GM21390 (cell line): ENCODE data around the gene PLEKHF1.

ENCODE experiments used
- ATAC-seq: cut with Tn5 transposase; IDR thresholded peaks from one replicate; pipeline ENCODE4 v1.9.1; 2021; ENCODE audit not compliant: unreplicated experiment

The PLEKHF1 gene

DNA sequence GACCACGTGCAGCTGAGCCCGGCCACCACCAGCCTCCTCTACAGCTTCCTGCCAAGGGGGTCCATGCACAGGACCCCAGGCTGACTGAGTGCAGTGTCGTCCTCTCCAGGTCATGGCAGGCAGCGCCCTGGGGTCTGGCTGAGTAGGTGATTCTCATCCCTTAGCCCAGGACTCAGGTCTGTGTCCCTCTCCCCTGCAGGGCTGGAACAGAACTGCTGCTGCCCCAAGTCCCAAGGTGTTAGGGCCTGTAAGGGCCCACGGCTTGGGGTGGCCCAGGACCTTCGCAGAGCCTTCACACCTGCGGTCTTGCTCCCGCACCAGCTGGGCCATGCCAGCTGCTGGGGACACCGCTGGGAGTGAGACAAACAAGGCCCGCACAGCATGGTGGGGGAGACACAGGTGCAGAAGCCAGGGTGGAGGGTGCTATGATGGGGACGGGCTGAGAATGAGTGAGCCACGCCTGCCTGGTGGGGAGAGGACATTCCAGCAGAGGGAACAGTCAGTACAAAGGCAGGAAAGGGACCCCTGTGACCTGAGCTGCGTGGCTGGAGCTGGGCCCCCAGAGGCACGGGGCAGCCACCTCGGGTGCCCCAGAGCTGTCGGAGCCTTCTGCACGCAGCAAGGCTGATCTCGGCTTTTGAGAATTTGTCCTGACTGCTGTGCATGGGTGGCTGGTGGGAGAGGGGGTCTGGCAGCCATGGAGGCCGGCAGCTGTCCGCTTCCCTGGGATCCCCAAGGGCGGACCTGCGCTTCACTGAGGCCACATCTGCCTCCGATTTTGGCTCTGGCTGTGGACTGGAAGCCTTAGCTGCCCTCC, 11.9 kb downstream of the PLEKHF1 start:
- ATAC-seq, result no peak

DNA sequence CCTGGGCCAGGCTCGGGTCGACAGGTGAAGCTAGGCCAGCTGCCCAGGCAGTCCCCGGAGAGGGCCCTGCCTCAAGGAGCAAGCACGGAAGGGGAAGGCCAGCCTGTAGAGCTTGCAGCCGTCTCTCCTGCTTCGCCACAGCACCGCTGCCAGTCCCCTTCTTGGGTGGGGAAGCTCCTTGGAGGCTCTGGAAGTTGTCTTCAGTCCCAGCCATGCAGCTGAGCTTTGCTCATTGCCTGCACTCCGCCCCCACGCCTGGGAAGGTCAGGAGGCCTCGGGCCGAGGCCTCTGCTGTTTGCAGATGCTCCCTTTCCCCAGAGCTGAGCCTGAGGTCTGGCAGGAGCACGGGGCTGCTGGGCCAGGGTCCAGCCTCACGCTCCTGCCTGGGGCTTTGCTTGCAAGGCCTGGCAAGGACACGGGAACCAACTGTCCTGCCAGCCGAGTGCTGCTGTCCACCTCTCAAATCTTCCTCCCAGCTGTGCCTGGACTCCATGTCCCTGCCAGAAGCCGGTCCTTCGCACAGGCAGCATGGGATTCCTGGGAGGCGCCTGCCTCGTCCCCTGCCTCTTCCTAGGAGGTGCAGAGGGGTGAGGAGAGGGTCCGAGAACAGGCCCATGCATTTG, 13.3 kb downstream of the PLEKHF1 start:
- no peak for ATAC-seq

DNA sequence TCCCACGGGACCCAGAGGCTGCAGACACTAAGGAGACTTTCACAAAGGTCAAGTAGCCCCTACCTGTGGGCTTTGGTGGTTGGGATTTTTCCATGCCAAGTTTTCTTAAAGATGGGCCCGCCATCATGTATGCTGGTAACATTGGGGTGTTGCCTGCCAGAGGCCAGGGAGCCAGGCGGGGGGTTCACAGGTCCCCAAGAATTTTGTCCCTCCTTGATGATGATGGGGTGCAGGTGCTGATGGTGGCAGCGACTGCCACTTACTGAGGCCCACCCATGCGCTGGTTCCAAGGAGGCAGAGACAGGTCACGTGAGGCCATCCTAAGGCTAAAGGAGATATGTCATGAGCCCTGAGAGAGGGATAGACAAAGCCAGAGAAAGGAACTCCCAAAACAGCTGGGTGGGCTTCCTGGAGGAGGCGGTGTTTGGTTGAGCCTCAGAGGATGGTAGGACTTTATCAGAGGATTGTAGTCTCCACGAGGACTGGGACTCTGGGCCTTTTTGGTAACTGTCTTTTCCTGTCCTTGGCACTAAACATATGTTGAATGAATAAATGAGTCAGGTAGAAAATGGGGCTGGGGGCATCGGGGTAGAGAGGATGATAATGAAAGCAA, 14.4 kb downstream of the PLEKHF1 start:
- ATAC-seq, result no peak

DNA sequence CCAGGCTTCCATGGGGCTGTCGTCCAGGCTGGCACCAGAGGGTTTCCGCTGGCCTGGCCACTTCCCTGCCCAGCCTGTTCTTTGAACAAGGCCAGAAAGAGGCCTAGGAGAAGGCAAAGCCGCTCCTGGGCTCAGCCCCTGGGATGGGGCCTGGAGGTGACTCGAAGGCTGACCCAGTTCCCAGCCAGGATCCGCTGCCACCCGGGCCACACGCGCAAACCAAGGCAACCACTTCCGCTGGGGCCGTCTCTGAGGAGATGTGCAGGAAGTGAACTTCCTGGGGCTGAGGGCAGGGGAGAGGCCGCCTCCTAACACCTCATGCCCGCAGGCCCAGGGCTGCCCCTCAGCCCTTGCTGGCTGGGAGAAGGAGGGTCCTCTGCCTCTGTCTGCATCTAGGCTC, 15.2 kb downstream of the PLEKHF1 start:
- peak; percentile 76 for ATAC-seq

DNA sequence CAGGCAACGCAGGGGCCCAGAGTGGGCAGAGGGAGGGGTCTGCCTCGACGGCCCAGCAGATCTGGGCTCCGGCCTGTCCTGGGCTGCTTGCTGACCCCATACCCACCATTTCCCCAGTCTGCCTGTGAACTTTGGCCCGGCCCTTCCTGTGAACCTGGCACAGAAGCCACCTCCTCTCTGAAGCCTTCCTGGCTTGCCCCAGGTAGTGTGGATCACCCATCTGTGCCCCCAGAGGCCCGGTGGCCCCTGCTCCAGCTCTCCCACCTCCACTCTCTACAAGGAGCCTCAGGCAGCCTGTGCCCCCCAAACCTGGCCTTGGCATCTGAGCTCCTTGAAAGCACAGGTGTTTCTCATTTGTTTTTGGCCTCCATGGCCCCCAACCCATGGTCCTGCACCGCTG, 15.7 kb downstream of the PLEKHF1 start:
- ATAC-seq, result no peak

DNA sequence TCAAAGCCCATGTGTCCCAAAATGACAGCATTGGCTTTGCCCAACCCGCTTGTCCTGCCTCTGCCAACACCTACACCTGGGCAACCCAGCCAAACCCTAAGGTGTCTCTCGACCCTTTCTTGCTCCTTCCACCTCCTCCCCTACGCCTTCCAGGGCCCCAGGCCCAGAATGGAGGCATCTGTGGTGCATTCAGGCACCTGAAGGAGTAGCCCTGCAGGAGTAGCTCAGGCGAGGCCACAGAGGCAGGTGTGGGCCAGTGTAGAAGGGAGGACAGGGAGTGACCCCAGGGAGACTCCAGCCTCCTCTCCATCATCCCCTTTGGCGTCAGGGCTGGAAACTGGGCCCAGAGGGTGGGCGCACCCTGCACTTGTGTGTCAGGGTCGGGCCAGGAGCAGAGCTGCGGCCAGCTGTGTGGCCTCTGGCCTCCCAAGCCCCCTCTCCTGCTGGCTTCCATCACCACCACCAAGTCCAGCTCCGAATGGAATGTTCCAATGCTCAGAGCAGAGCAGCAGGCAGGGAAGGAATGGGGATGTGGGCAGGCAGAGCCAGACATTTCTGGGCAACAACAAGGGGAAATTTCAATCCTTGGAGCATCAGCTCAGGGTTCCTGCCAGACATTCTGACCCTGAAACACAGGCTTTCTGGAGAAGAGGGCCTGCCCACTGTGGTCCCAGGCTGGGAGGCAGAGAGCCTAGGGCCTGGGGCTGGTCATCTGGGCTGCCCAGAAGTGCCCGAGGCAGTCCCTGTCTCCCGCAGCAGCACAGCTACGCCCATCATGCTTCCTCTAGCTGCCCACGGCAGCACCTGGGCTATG, 16.4 kb downstream of the PLEKHF1 start:
- ATAC-seq, result no peak

DNA sequence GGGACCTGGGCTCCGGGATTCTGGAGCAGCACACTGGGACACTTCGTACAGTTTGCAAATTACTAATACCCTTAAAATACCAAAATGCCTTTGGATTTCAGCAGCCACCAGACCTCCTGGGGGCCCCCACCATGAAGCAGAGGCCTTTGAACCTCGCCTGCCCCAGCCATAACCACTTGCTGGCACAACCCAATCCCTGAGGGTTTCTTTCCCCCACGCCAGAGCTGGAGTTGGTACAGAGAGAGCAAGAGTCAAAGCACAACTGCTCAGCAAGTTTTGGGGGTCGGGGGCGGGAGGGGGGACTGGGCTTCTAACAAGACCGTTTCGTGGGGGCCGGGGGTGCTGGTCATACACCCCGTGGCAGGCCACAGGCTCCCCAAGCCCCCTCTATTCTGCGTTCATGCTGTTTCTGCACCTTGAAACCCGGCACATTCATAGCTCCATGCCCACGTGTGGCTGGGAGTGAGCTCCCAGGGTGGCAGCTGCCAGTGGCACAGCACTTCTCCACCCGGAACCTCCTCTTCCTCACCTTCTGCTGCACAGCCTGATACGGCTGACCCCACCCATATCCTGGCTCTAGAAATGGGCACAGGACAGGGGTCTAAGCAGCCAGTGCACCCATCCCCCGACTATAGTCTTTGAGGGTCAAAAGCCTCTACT, 17.1 kb downstream of the PLEKHF1 start:
- ATAC-seq, result no peak

DNA sequence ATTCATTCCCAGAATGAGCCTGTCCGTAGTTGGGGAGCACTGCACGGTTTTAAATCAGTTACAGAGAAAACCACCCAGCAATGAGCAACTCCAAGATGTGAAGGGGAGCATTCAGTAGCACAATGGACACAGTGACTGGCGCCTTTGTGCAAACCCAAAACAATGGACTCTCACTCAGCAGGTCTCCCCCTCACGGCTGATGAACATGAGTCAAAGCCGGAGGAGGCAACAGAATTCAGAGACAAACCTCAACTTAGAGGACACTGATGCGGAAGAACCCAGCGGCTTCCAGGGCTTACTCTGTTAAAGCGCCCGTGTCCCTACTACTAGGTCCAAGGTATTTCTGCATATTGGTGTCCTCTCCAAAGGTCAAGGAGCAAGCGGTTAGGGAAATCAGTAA, 17.7 kb downstream of the PLEKHF1 start:
- no peak for ATAC-seq

DNA sequence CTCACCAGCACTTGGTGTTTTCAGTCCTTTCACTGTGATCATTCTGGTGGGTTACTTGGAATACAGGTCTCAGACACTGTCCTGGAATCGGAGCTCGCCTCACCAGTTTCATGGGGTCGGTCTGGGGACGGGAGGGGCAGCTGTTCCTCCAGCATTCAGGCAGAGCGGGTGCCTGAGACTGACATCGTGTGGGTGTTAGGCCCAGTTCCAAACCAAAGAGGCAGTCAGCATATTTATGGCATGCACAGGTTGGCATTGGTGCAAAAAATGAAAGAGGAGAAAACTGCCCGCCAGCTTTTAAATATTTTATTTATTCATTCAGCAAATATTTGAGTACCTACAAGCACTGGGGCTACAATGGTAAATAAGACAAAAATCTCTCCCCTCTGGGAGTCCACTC, 20.1 kb downstream of the PLEKHF1 start:
- ATAC-seq, result no peak

DNA sequence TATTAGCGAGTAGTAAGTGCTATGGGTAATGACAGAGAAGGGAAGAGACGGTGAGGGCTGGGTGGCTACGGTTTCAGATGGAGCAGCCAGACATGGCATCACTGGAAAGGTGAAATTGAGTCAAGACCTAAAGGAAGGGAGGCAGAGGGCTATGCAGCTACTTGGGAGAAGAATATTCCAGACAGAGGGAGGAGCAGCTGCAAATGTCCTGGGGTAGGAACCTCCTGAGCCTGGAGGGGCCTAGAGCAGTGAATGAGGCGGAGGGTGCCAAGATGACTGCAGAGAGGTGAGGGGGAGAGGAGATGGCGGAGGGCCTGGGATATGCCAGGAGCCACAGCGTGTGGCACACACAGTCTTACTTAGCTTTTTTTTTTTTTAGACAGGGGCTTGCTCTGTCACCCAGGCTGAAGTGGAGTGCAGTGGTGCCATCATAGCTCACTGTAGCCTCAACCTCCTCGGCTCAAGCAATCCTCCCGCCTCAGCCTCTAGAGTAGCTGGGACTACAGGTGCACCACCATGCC, 21.1 kb downstream of the PLEKHF1 start:
- no peak for ATAC-seq

DNA sequence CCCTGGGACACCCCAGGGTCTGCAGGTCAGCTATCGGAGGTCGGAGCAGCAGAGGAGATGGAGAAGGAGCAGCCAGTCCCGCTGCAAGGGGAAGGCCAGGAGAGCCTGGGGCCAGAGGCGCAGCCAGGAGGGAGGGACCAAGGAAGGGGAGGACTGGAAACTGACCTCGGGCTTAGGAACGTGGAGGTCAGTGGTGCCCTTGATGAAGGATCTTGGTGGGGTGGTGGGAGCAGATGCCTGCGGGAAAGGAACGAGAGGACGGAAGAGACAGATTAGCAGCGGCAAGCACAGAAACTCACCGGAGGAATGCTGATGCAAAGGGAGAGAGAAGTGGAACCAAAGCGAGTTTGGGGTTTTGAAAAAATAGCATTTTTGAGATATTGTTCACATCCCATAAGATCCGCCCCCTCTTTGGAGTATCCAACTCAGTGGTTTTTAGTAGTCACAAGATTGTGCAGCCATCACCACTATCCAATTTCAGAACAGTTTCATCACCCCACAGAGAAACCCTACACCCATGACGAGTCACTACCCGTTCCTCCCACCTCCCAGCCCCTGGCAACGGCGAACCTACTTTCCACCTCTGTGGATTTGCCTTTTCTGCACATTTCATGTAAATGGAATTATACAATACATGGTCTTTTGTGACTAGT, 22.1 kb downstream of the PLEKHF1 start:
- ATAC-seq, result no peak

DNA sequence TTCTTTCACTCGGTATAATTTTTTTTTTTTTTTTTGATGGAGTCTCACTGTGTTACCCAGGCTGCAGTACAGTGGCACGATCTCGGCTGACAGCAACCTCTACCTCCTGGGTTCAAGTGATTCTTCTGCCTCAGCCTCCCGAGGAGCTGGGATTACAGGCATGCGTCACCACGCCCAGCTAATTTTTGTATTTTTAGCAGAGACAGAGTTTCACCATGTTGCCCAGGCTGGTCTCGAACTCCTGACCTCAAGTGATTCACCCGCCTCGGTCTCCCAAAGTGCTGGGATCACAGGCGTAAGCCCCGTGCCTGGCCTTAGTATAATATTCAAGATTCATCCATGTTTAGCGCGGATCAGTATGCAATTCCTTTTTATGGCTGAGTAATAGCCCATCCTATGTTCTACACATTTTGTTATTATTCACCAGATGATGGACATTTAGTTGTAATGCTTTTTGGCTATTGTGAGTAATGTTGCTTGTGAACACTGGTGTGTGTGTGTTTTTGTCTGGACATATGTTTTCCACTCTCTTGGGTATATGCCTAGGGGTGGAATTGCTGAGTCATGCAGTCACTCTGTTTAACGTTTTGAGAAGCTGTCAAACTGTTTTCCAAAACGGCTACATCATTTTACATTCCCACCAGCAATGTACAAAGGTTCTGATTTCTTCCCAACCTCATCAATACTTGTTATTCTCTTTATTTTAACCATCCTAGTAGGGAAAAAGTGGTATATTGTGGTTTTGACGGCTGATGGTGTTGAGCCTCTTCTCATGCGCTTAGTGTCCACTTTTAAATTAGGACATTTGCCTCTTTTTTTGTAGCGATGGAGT, 22.9 kb downstream of the PLEKHF1 start:
- no peak for ATAC-seq

DNA sequence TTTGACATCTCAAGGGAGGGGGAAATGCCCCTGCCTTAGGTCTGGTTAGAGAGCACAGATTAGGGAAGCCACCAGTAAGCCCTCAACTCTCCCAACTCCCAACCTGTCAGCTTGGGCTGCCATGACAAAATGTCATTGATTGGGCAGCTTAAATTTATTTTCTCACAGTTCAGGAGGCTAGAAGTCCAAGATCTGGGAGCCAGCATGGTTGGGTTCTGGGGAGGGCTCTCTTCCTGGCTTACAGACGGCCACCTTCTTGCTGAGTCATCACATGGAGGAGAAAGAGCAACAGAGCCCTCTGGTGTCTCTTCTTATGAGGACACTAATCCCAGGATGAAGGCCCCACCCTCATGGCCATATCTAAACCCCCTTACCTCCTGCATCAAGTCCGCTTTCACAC, 25.6 kb downstream of the PLEKHF1 start:
- no peak for ATAC-seq

DNA sequence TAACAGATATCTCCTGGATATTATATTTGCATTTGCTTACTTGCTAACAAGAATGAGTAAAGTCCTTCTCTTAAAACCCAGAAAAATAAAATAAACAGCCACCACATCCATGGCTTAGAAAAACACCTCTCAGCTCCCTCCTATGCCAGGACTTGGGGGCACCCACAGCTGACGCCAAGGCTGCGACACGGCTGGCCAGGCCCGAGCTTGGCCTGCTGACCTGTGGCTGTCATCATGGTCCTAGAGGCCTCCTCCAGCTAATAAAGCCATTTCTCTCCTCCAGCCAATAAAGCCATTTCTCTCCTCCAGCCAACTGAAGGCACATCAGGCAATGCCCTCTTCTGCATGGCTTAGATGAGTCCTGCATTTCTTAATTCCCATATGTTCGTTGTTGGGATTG, 28.9 kb downstream of the PLEKHF1 start:
- no peak for ATAC-seq

DNA sequence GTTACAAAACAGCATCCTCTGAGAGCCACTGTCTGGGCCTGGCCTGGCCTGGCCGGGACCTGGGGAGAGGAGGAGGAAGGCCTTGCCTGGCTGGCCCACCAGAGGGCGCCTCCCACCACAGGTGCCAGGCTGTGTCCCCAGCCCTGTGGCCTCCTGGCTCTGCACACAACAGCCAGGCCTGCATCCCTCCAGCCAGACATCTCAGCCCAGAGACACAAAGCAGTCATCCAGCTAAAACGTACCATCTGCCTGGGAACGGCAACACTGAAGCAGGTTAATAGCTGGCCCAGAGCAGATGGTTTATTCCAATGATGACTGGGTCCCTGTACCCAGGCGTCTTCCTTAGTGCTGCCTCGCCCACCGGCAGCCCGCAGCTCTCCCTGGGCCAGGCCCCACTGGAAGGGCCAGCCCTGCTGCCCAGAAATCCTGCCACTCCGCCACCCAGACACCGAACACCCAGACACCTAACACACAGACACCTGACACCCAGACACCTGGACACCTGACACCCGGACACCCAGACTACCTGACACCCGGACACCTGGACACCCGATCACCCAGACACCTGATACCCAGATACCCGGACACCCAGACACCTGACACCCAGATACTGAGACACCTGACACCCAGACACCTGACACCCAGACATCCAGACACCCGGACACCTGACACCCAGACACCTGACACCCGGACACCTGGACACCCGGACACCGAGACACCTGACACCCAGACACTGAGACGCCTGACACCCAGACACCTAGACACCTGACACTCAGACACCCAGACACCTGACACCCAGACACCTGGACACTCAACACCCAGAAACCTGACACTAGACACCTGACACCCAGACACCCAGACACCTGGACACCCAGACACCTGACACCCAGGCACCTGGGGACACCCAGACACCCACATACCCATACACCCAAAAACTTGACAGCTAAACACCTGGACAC, 29.7 kb downstream of the PLEKHF1 start:
- peak; percentile 89 for ATAC-seq

DNA sequence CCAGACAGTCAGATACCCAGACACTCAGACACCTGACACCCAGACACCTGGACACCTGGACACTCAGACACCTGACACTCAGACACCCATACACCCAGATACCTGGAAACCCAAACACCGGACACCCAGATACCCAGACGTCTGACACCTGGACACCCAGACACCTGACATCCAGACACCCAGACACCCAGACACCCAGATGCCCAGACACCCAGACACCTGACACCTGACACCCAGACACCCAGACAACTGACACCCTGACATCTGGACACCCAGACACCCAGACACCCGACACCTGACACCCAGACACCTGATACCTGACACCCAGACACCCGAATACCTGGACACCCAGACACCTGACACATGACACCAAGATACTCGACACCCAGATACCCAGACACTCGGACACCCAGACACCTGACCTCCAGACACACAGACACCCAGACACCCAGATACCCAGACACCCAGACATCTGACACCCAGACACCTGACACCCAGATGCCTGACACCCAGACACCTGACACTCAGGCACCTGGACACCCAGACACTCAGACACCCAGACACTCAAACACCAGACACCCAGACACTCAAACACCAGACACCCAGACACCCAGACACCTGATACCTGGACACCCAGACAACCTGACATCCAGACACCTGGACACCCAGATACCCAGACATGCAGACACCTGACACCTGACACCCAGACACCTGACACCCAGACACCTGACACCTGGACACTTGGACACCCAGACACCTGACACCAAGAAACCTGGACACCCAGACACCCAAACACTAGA, 30.7 kb downstream of the PLEKHF1 start:
- ATAC-seq, result no peak

DNA sequence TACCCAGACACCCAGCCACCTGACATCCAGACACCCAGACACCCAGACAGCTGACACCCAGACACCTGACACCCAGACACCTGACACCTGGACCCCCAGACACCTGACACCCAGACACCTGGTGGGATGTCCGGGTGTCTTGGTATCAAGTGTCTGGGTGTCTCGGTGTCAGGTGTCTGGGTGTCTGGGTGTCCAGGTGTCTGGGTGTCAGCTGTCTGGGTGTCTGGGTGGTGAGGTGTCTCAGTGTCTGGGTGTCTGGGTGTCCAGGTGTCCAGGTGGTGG, 31.2 kb downstream of the PLEKHF1 start:
- no peak for ATAC-seq
